ENCODE measurements around the gene MT1E. TPM values are rescaled to one million over a fixed set of nuclear protein-coding genes. Genes with fewer than 3 reads are reported as not detected.

The MT1E gene
- total and polyA plus RNA-seq, 3 donors from 2014 or later = 10.5 to 55.4 (median 22.4) TPM

GRCh38 chr16:56608876-56609462 is 16.6 kb upstream of the MT1E start:
- WGBS, 2 donors = 1 to 2% methylated on average over 16 to 21 of the region's 21 CpGs
- intact Hi-C loops (cut with DNase I; ENCODE audit: low total_unique reads) = no loop called here
- H3K4me3 ChIP-seq = peak overlapping the region; percentile 38 to 54
- TF ChIP-seq POLR2A (IDR thresholded peaks at IDR 0.05) (no peak), CTCF (IDR thresholded peaks at IDR 0.05) (no peak)
- H3K4me1 ChIP-seq = peaks cover 38% of the 10 kb centered on the region
- H3K9me3 ChIP-seq = no peaks in the 10 kb centered on the region
- no peaks in the 10 kb centered on the region for H3K36me3 ChIP-seq (ENCODE audit: low read depth, missing control alignments)
- DNase-seq = no peak
- H3K27me3 ChIP-seq = no peaks in the 10 kb centered on the region
- peak overlapping the region; percentile 85 to 86 for H3K27ac ChIP-seq

GRCh38 chr16:56609463-56609921 is 16.1 kb upstream of the MT1E start:
- DNase-seq = peak; percentile 70
- 1% methylated on average over 6 of the region's 6 CpGs for WGBS, 2 donors
- TF ChIP-seq CTCF (IDR thresholded peaks at IDR 0.05) (no peak), POLR2A (IDR thresholded peaks at IDR 0.05) (no peak)
- H3K27ac ChIP-seq = peak overlapping the region in 1 of 2 donors; percentile 86
- H3K4me1 ChIP-seq = peaks cover 38% of the 10 kb centered on the region
- H3K9me3 ChIP-seq = no peaks in the 10 kb centered on the region
- no peaks in the 10 kb centered on the region for H3K36me3 ChIP-seq (ENCODE audit: low read depth, missing control alignments)
- H3K4me3 ChIP-seq = peak overlapping the region; percentile 38 to 54
- intact Hi-C loops (cut with DNase I; ENCODE audit: low total_unique reads) = no loop called here
- H3K27me3 ChIP-seq = no peaks in the 10 kb centered on the region

GRCh38 chr16:56610017-56610608 is 15.5 kb upstream of the MT1E start:
- Histone ChIP-seq H3K4me1 (peaks cover 38% of the 10 kb centered on the region), H3K27ac (peak overlapping the region in 1 of 2 donors; percentile 86), H3K36me3 (ENCODE audit: low read depth, missing control alignments) (no peaks in the 10 kb centered on the region), H3K9me3 (no peaks in the 10 kb centered on the region), H3K4me3 (peak overlapping the region in 1 of 2 donors; percentile 38), H3K27me3 (no peaks in the 10 kb centered on the region)
- TF ChIP-seq POLR2A (IDR thresholded peaks at IDR 0.05) = no peak
- no peak for TF ChIP-seq CTCF (IDR thresholded peaks at IDR 0.05)
- intact Hi-C loops (cut with DNase I; ENCODE audit: low total_unique reads) = no loop called here
- DNase-seq = peak; percentile 59
- 25 to 46% methylated on average over 10 of the region's 10 CpGs for WGBS, 2 donors

GRCh38 chr16:56610609-56611111 is 14.9 kb upstream of the MT1E start:
- DNase-seq = no peak
- Histone ChIP-seq H3K27ac (peak overlapping the region; percentile 68 to 86), H3K36me3 (ENCODE audit: low read depth, missing control alignments) (no peaks in the 10 kb centered on the region), H3K9me3 (no peaks in the 10 kb centered on the region), H3K4me1 (peaks cover 38% of the 10 kb centered on the region), H3K27me3 (no peaks in the 10 kb centered on the region), H3K4me3 (no peak overlapping the region)
- intact Hi-C loops (cut with DNase I; ENCODE audit: low total_unique reads) = no loop called here
- TF ChIP-seq POLR2A (IDR thresholded peaks at IDR 0.05) (no peak), CTCF (IDR thresholded peaks at IDR 0.05) (no peak)
- WGBS, 2 donors = 36 to 46% methylated on average over 2 of the region's 2 CpGs

Data from testis (tissue), 3 donors.